Stimulated activated memory B cell treated with anti-CD40 and anti-IgM and Interleukin-4, amounts not matched to agents 10 μg/mL and 1 μg/mL and 100 μg/mL, for 72 hours (primary cell): ENCODE measurements around the gene STAM2.

Source experiments
- ATAC-seq: fragments of 150-1000 bp; cut with Tn5 transposase; 2 replicates; pipeline ENCODE4 v1.10.0; 2021
- H3K27ac Mint-ChIP-seq: one replicate; pipeline ENCODE4 v1.8.0; 2022; ENCODE audit warnings: mild to moderate bottlenecking, mixed read lengths
- H3K27me3 Mint-ChIP-seq: one replicate; pipeline ENCODE4 v1.8.0; 2022; ENCODE audit warnings: mixed read lengths
- H3K36me3 Mint-ChIP-seq: one replicate; pipeline ENCODE4 v1.8.0; 2022; ENCODE audit warnings: mixed read lengths
- H3K4me1 Mint-ChIP-seq: one replicate; pipeline ENCODE4 v1.8.0; 2022; ENCODE audit warnings: mixed read lengths
- H3K4me3 Mint-ChIP-seq: one replicate; pipeline ENCODE4 v1.8.0; 2022; ENCODE audit warnings: mild to moderate bottlenecking, moderate library complexity, mixed read lengths
- H3K9me3 Mint-ChIP-seq: one replicate; pipeline ENCODE4 v1.8.0; 2022; ENCODE audit warnings: mixed read lengths

The STAM2 gene

DNA sequence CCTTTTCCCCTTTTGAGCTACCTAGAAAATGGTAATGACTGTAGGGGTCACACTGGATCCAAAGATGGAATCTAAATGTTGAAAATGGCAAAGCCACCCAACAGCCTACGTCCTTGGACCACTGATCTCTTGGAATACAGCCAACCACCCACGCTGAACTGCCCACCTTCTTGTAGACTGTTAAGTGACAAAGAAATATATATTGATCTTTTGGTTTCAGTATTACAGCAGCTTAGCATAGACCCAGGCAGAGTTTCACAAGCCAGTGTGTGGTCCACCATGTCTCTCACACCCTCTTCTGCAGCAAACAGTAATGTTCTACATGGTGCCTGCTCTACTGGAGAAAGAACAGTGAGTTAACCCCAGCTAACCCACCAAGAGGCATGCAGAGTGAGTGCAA lies 96.9 kb downstream of the STAM2 start:
- Mint-ChIP-seq H3K4me1 (no peaks in the 10 kb centered on the region), H3K36me3 (no peaks in the 10 kb centered on the region), H3K4me3 (no peak overlapping the region), H3K9me3 (peaks cover 8% of the 10 kb centered on the region), H3K27ac (no peak overlapping the region), H3K27me3 (no peaks in the 10 kb centered on the region)
- ATAC-seq, result no peak

DNA sequence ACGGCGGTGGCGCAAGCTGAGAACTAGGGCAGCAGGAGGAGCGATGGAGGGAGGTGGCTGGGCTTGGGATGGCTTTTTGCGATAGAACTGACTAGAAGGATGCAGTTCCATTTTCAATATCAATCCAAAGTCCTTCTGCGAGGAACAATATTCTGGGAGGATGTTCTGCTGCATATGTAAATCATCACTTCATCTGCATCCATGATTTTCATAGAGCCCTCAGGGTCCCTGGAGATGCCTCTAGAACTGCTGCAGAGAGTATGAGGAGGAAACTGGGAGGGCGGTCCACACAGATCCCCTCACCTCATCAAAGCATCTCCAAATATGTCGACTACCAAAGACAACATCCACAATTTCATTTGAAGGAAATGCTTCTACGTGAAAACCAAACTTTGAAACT lies 97.5 kb downstream of the STAM2 start:
- no peaks in the 10 kb centered on the region for H3K27me3 Mint-ChIP-seq
- no peak for ATAC-seq
- H3K36me3 Mint-ChIP-seq, result no peaks in the 10 kb centered on the region
- H3K4me1 Mint-ChIP-seq, result no peaks in the 10 kb centered on the region
- no peak overlapping the region for H3K4me3 Mint-ChIP-seq
- H3K9me3 Mint-ChIP-seq, result peaks cover 8% of the 10 kb centered on the region
- no peak overlapping the region for H3K27ac Mint-ChIP-seq

DNA sequence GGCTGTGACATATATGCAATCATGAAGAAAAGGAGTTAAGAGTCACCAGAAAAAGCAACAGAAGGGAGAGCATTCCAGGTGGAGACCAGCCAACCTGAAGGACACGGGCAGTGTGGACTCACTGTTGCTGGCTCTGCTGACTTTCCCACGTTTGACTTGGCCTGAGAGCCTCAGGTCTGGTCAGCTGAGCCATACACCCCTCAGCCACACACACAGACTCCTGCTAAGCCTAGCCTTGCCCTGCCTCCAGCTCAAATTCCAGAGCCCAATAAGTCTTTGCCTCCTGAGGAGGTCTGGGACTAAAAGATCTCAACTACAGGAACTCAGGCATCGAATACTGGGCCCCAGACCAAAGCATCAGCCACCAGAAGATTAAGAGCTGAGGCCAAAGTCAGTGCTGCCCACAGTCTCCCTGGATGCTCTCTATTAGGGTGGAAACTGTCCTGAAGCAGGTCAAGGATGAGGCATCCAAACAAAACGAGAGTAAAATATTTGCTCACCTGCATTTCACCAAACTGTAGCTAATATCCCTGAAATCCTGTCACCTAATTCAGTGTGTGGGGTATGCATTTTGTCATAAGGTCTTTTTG lies 100.0 kb downstream of the STAM2 start:
- H3K4me3 Mint-ChIP-seq, result no peak overlapping the region
- peaks cover 8% of the 10 kb centered on the region for H3K9me3 Mint-ChIP-seq
- no peak for ATAC-seq
- no peaks in the 10 kb centered on the region for H3K27me3 Mint-ChIP-seq
- H3K27ac Mint-ChIP-seq, result no peak overlapping the region
- H3K4me1 Mint-ChIP-seq, result peaks cover 6% of the 10 kb centered on the region
- H3K36me3 Mint-ChIP-seq, result no peaks in the 10 kb centered on the region

DNA sequence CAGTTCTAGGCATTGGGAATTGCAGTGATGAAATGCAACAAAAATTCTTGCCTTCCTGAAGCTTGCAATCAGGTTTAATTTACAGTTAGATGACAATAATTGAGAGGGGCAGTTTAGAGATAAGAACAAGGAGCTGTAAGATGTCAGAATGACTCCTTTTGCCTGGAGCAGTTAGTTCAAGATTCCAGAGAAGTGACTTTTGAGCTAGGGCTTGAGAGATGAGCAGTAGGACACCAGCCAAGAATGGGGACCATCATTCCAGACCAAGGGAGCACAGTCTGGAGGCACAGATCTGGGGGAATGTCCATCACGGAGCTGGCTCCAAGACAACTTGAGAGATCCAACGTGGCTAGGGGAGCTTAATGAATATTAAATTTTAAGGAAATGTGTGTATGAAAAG lies 103.6 kb downstream of the STAM2 start:
- H3K27me3 Mint-ChIP-seq, result no peaks in the 10 kb centered on the region
- H3K4me3 Mint-ChIP-seq, result no peak overlapping the region
- no peak for ATAC-seq
- peaks cover 6% of the 10 kb centered on the region for H3K4me1 Mint-ChIP-seq
- H3K27ac Mint-ChIP-seq, result no peak overlapping the region
- no peaks in the 10 kb centered on the region for H3K36me3 Mint-ChIP-seq
- peaks cover 8% of the 10 kb centered on the region for H3K9me3 Mint-ChIP-seq

DNA sequence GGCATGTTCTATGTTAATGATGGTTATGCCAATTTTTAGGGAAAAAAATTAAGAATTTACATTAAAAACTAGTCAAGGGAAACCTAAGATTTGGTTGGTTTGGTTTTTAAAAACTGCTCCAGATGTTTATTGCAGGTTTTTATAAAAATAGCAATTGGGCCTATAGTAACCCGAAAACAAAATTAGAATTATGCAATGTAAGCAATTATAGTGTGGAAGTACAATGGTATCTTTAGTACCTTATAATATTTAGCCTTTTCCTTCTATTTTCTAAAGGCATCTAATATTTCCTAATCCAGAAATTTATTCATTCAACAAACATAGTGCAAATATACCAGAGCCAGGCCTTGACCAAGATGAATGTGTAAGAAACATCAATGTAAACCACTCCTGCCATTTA lies 104.0 kb downstream of the STAM2 start:
- no peaks in the 10 kb centered on the region for H3K36me3 Mint-ChIP-seq
- peaks cover 8% of the 10 kb centered on the region for H3K9me3 Mint-ChIP-seq
- no peak overlapping the region for H3K4me3 Mint-ChIP-seq
- ATAC-seq, result no peak
- no peak overlapping the region for H3K27ac Mint-ChIP-seq
- H3K4me1 Mint-ChIP-seq, result peaks cover 6% of the 10 kb centered on the region
- no peaks in the 10 kb centered on the region for H3K27me3 Mint-ChIP-seq

DNA sequence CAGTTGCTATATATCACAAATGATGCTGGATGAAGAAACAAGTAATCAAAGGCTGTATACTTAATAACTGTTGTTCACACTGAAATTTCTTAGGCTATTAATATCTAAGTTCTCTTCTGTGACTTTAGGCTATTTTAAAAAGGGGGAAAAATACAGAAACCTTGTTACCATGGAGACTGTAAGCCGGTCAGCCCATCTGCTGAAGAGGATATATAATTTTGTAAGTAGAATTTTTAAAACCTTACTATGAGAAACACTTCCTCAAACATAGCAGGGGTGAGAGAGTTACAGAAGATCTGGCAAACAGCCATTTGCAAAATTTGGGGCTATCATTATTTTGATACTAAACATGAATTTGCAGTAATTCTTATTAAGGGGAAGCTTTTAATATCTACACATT lies 104.5 kb downstream of the STAM2 start:
- no peak for ATAC-seq
- H3K27ac Mint-ChIP-seq, result no peak overlapping the region
- no peaks in the 10 kb centered on the region for H3K27me3 Mint-ChIP-seq
- peaks cover 6% of the 10 kb centered on the region for H3K4me1 Mint-ChIP-seq
- H3K4me3 Mint-ChIP-seq, result no peak overlapping the region
- no peaks in the 10 kb centered on the region for H3K36me3 Mint-ChIP-seq
- H3K9me3 Mint-ChIP-seq, result peaks cover 8% of the 10 kb centered on the region

DNA sequence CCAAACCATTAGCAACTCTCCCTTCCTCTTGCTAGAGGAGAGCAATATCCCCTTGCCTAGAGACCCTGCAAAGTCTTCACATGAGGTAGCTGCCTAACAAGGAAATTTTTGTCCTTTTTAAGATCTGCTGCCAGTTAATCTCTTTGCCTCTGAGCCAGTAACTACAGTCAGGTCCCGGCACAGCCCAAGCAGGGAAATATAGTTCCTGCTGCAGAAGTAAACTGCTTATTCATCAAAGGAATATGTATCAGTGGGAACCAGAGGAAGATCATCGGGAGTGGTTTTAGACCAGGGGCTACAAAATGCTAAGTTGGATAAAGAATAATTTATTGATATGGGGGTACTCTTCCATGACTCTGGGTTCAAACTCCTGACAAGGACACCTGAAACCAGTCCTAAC lies 107.3 kb downstream of the STAM2 start:
- H3K9me3 Mint-ChIP-seq, result no peaks in the 10 kb centered on the region
- peaks cover 6% of the 10 kb centered on the region for H3K4me1 Mint-ChIP-seq
- H3K27me3 Mint-ChIP-seq, result no peaks in the 10 kb centered on the region
- ATAC-seq, result no peak
- H3K4me3 Mint-ChIP-seq, result no peak overlapping the region
- no peaks in the 10 kb centered on the region for H3K36me3 Mint-ChIP-seq
- no peak overlapping the region for H3K27ac Mint-ChIP-seq

DNA sequence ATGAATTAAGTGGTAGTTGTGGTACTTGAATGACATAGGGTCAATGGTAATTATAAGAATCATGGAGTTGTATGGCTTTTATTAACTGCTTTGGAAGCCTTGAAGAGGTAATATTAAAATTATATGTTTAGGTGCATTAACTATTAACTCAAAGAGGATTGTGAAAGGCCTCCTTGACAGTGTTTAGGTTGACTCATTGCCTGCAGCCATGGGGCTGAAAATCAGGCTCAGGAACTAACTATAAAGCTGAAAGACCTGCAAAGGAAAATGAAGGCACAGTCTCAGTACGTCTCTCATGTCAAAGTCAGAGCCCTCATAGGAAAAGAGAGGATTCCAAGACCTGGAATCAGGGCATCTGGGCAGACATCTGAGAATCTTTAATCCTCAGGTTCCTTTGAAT lies 107.7 kb downstream of the STAM2 start:
- H3K27ac Mint-ChIP-seq, result no peak overlapping the region
- no peak for ATAC-seq
- H3K4me3 Mint-ChIP-seq, result no peak overlapping the region
- peaks cover under 1% of the 10 kb centered on the region for H3K27me3 Mint-ChIP-seq
- no peaks in the 10 kb centered on the region for H3K9me3 Mint-ChIP-seq
- peaks cover 6% of the 10 kb centered on the region for H3K4me1 Mint-ChIP-seq
- H3K36me3 Mint-ChIP-seq, result no peaks in the 10 kb centered on the region
